ENCODE data around the gene ADARB2.
"Not testable (repeated sequence)": the region's sequence is repeated elsewhere in the genome, so short reads cannot be mapped to it uniquely, and the experiment has no call there.

The ADARB2 gene

DNA sequence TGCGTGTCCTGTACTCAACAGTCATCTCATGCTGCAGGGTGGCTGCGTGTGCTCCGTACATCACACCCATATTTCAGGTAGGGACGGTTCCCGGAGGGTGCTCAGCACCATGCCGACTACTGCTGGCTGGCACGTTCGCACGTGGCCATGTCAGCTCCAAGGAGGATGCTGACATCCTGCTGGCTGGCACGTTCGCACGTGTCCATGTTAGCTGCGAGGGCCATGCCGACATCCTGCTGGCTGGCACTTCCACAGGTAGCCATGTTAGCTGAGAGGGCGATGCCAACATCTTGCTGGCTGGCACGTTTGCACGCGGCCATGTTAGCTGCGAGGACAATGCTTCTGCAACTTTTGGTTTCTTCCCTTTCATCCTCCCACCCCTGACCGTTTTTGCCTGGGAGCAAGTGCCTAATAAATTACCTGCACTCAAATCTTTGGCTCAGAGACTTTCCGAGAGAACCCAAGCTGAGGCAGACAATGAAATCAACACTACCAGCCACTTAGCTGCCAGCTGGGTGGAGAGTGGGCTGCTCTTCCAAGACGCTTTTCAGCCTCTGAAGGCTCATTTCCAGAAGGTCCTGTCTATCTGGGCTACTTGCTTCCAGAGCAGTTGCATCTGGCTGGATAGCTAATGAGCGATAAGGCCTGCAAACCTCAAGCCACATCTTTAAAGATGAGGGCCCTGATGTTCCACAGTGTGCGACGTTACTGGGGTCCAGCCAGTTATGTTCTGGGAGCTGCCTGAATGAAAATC lies 576.6 kb downstream of the ADARB2 start:
- TF ChIP-seq, protein P1, sequence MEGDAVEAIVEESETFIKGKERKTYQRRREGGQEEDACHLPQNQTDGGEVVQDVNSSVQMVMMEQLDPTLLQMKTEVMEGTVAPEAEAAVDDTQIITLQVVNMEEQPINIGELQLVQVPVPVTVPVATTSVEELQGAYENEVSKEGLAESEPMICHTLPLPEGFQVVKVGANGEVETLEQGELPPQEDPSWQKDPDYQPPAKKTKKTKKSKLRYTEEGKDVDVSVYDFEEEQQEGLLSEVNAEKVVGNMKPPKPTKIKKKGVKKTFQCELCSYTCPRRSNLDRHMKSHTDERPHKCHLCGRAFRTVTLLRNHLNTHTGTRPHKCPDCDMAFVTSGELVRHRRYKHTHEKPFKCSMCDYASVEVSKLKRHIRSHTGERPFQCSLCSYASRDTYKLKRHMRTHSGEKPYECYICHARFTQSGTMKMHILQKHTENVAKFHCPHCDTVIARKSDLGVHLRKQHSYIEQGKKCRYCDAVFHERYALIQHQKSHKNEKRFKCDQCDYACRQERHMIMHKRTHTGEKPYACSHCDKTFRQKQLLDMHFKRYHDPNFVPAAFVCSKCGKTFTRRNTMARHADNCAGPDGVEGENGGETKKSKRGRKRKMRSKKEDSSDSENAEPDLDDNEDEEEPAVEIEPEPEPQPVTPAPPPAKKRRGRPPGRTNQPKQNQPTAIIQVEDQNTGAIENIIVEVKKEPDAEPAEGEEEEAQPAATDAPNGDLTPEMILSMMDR (IDR thresholded peaks at IDR 0.05; ENCODE audit: control insufficient read depth, insufficient read depth, low read depth, low read length, missing control alignments): no peak
- no peak for DNase-seq (ENCODE audit: low read depth)
- H3K4me3 ChIP-seq (ENCODE audit: control insufficient read depth, low read depth, low read length): no peak overlapping the region

DNA sequence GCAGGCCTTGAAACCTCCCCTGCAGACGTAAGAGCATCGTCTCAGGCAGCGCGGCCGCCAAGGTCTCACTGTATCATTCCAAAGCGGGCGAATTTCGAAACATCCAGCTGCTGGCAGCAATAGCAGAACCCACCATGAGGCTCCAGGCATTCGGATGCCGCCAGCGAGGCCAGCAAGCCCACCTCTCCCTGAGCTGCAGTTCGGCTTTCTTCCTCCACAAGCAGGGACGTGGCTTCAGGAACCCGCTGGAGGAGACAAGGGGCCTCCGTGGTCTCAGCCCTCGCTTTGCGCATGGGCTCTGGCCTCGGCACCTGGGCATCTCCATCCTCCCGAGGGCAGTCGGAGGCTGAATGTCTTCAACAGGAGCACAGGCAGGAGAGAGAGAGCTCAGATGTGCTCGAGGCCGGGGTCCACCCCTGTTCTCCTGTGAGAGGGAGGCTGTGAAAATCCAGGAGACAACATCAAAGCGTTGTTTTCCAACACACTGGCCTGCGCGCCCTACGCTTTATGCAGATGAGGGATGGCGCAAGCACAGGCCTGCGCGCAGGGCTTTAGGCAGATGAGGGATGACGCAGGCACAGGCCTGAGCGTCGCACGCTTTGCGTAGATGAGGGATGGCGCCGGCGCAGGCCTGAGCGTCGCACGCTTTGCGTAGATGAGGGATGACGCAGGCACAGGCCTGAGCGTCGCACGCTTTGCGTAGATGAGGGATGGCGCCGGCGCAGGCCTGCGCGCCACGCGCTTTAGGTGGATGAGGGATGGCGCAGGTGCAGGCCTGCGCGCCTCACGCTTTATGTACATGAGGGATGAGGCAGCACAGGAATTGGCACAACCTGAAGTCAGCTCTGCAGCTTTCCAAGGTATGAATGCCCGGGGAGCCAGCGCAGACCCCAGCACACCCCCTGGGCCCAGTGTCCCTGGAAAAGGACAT lies 577.9 kb downstream of the ADARB2 start:
- no peak for DNase-seq (ENCODE audit: low read depth)
- TF ChIP-seq, protein P1 (IDR thresholded peaks at IDR 0.05; ENCODE audit: control insufficient read depth, insufficient read depth, low read depth, low read length, missing control alignments): no peak
- H3K4me3 ChIP-seq (ENCODE audit: control insufficient read depth, low read depth, low read length): no peak overlapping the region

DNA sequence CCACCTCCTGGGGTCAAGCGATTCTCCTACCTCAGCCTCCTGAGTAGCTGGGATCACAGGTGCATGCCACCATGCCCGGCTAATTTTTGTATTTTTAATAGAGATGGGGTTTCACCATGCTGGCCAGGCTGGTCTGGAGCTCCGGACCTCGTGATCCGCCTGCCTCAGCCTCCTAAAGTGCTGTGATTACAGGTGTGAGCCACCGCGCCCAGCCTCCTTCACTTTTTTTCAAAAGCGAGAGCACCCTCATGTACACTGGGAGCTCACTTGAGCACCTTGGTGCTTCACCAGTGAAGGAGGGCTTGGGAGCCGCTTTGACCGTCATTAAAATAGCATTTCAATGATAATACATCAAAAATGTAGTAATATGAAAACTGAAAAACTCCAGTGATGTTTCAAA lies 578.8 kb downstream of the ADARB2 start:
- DNase-seq (ENCODE audit: low read depth): not testable (repeated sequence)

DNA sequence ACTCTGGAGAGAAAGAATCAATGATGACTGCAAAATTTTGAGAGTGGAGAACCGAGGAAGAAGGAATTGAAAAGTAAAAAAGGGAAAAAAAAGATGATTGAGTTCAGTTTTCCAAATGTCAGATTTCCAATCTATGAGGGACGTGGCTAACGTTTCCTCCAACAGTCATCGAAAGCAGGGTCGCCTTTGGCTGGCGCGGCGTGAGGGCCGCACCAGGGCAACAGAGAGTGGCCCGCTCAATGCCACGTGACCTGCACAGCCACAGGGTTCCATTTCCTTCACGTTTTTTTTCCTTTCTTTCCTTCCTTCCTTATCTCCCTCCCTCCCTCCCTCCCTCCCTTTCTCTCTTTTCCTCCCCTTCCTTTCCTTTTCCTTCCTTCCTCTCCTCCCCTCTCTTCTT lies 579.3 kb downstream of the ADARB2 start:
- DNase-seq (ENCODE audit: low read depth): no peak
- H3K4me3 ChIP-seq (ENCODE audit: control insufficient read depth, low read depth, low read length): no peak overlapping the region
- TF ChIP-seq, protein P1 (IDR thresholded peaks at IDR 0.05; ENCODE audit: control insufficient read depth, insufficient read depth, low read depth, low read length, missing control alignments): no peak

More for the DNA sequence above, 578.8 kb downstream of the ADARB2 start:
- not testable (repeated sequence) for H3K4me3 ChIP-seq (ENCODE audit: control insufficient read depth, low read depth, low read length)

DNA sequence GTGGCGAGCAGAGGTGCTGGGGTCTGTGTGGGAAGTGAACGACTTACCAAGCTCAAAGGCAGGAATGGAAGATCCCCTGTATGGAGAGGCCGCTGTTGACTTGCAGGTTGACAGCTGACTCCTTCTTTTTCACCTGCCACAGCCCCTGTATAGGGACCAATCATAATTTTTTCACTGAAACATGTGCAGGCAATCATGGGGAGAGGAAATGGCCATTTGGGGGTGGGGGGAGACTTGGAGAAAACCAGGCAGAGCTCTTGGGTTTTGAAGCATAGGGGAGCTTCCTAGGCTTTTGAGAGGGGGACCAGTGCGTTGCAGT lies 579.8 kb downstream of the ADARB2 start:
- TF ChIP-seq, protein P1 (IDR thresholded peaks at IDR 0.05; ENCODE audit: control insufficient read depth, insufficient read depth, low read depth, low read length, missing control alignments): no peak
- no peak overlapping the region for H3K4me3 ChIP-seq (ENCODE audit: control insufficient read depth, low read depth, low read length)
- no peak for DNase-seq (ENCODE audit: low read depth)

DNA sequence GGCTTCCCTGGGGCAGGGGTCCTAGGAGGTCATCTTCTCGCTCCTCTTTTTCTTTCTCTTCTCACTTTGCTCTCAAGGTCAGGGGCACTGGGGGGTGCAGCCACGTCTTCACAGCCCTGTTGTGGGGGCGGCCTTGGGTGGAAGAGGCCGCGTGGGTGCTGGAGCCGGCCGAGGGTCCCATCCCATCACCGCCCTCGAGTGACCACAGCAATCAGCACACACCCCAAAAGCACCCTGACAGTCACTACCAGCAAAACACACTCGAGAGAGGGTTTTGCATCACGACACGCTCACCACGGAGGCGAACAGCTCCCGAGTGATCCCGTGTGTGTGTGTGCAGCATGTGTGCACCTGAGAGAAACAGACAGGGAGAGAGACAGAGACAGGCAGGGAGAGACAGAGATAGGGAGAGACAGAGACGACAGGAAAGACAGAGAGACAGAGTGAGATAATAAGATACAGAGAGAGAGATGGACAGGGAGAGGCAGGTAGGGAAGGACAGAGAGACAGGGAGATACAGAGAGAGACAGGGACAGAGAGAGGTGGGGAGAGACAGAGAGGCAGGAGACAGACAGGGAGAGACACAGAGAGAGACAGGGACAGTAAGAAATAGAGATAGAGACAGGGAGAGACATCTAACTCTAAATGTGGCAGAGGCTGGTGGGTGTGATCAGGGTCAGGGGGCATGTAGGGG lies 580.3 kb downstream of the ADARB2 start:
- no peak overlapping the region for H3K4me3 ChIP-seq (ENCODE audit: control insufficient read depth, low read depth, low read length)
- no peak for DNase-seq (ENCODE audit: low read depth)
- TF ChIP-seq, protein P1 (IDR thresholded peaks at IDR 0.05; ENCODE audit: control insufficient read depth, insufficient read depth, low read depth, low read length, missing control alignments): no peak

DNA sequence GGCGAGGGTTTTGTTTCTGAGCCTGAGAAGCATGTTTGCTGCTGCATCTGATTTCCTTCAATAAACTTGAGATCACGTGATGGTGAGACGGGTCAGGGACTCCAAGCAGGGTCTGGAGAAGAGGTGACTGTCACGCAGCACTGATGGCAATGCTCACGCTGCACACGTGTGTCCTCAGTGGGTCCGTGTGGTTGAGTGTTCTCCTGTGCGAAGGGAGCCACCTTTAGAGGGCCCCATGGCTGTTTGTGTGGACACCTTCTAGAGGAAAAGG lies 580.8 kb downstream of the ADARB2 start:
- H3K4me3 ChIP-seq (ENCODE audit: control insufficient read depth, low read depth, low read length): no peak overlapping the region
- TF ChIP-seq, protein P1 (IDR thresholded peaks at IDR 0.05; ENCODE audit: control insufficient read depth, insufficient read depth, low read depth, low read length, missing control alignments): no peak
- DNase-seq (ENCODE audit: low read depth): no peak

Measured in AG09309 (cell line).